IMR-90 (cell line): ENCODE data around the gene LIX1. TPM values are rescaled to one million over a fixed set of nuclear protein-coding genes. Genes with fewer than 3 reads are reported as not detected.

Experiments used
- ATAC-seq: fragments of 200-7000 bp; cut with Tn5 transposase; 2 replicates; pipeline ENCODE4 v1.9.1; 2020; ENCODE audit warnings: low read depth, mild to moderate bottlenecking, moderate library complexity
- BruUV-seq: library from RNA; stranded (reverse); fragments of 400-500 nt; replicated peaks from 2 replicates; lab custom pipeline; 2021; lab: Mats Ljungman, UMichigan
- CTCF ChIA-PET: fragments of 300-600 bp; formaldehyde crosslinking; extraction: SDS; loops from one replicate; lab custom pipeline; 2021; ENCODE audit warnings: antibody characterized with exemption; lab: Yijun Ruan, JAX
- POLR2A ChIA-PET: fragments of 300-600 bp; sonication (Branson Sonifier 250); formaldehyde crosslinking; loops from one replicate; lab custom pipeline; 2022; ENCODE audit warnings: antibody characterized with exemption; ENCODE audit not compliant: unreplicated experiment; lab: Charles Lee
- DNase-seq: peaks from one replicate; pipeline ENCODE4 v3.0.0; 2013
- H2AFZ ChIP-seq: replicated peaks from 2 replicates; pipeline ENCODE3; 2013; ENCODE audit warnings: low read length, mild to moderate bottlenecking; ENCODE audit not compliant: poor library complexity
- H2AK5ac ChIP-seq: 2 replicates; pipeline ENCODE4 v1.6.1; 2013; ENCODE audit warnings: low read depth, low read length, inconsistent platforms
- H2AK9ac ChIP-seq: replicated peaks from 2 replicates; pipeline ENCODE3; 2013; ENCODE audit warnings: mild to moderate bottlenecking, low read depth, low read length, moderate library complexity; ENCODE audit not compliant: poor library complexity
- H2BK120ac ChIP-seq: 2 replicates; pipeline ENCODE4 v1.6.1; 2013; ENCODE audit warnings: low read depth, low read length, inconsistent platforms
- H2BK15ac ChIP-seq: 3 replicates; pipeline ENCODE4 v1.6.1; 2013; ENCODE audit warnings: low read depth, low read length, inconsistent platforms
- H2BK20ac ChIP-seq: 2 replicates; pipeline ENCODE4 v1.6.1; 2013; ENCODE audit warnings: low read depth, mild to moderate bottlenecking, inconsistent platforms, low read length, moderate library complexity
- H2BK5ac ChIP-seq: 2 replicates; pipeline ENCODE4 v1.6.1; 2013; ENCODE audit warnings: mild to moderate bottlenecking, low read depth, low read length, inconsistent platforms; ENCODE audit not compliant: poor library complexity, severe bottlenecking
- H3K14ac ChIP-seq: replicated peaks from 2 replicates; pipeline ENCODE4 v1.6.1; 2013; ENCODE audit warnings: low read depth, low read length, inconsistent platforms
- H3K18ac ChIP-seq: 2 replicates; pipeline ENCODE4 v1.6.1; 2013; ENCODE audit warnings: low read depth, low read length, control low read depth
- H3K23ac ChIP-seq: 2 replicates; pipeline ENCODE4 v1.6.1; 2013; ENCODE audit warnings: low read depth, low read length, inconsistent platforms
- H3K27ac ChIP-seq: 2 replicates; pipeline ENCODE4 v1.5.1; 2013; ENCODE audit warnings: mild to moderate bottlenecking, control low read depth, low read length; ENCODE audit not compliant: insufficient read depth
- H3K27me3 ChIP-seq: 2 replicates; pipeline ENCODE4 v1.6.1; 2013; ENCODE audit warnings: low read length; ENCODE audit not compliant: control insufficient read depth, insufficient read depth
- H3K36me3 ChIP-seq: 2 replicates; pipeline ENCODE4 v1.6.1; 2013; ENCODE audit warnings: low read length, mixed read lengths; ENCODE audit not compliant: control insufficient read depth, insufficient read depth
- H3K4ac ChIP-seq: 2 replicates; pipeline ENCODE4 v1.6.1; 2013; ENCODE audit warnings: low read depth, low read length, inconsistent platforms
- H3K4me1 ChIP-seq: 2 replicates; pipeline ENCODE4 v1.6.1; 2013; ENCODE audit warnings: low read length, mixed read lengths; ENCODE audit not compliant: control insufficient read depth, insufficient read depth
- H3K4me2 ChIP-seq: 2 replicates; pipeline ENCODE4 v1.6.1; 2013; ENCODE audit warnings: low read depth, mild to moderate bottlenecking, control low read depth, low read length, moderate library complexity
- H3K4me3 ChIP-seq: 2 replicates; pipeline ENCODE4 v1.5.1; 2013; ENCODE audit warnings: low read depth, mild to moderate bottlenecking, control low read depth, low read length, moderate library complexity; ENCODE audit not compliant: insufficient read depth
- H3K56ac ChIP-seq: 2 replicates; pipeline ENCODE4 v1.6.1; 2013; ENCODE audit warnings: low read length, inconsistent platforms; ENCODE audit not compliant: insufficient read depth; ENCODE audit errors: extremely low read depth
- H3K79me1 ChIP-seq, 2 experiments: 2 replicates each; pipeline ENCODE4 v1.6.1; 2013; ENCODE audit warnings: low read length in 2 of 2, inconsistent platforms in 1 of 2, low read depth in 1 of 2
- H3K9ac ChIP-seq: 2 replicates; pipeline ENCODE4 v1.6.1; 2013; ENCODE audit warnings: low read depth, low read length, control low read depth
- H3K9me1 ChIP-seq: 2 replicates; pipeline ENCODE4 v1.6.1; 2013; ENCODE audit warnings: low read length, inconsistent platforms; ENCODE audit not compliant: insufficient read depth
- H3K9me3 ChIP-seq: 2 replicates; pipeline ENCODE4 v1.6.1; 2013; ENCODE audit warnings: low read length; ENCODE audit not compliant: control insufficient read depth, insufficient read depth
- H4K20me1 ChIP-seq: 2 replicates; pipeline ENCODE4 v1.6.1; 2013; ENCODE audit warnings: low read length, inconsistent platforms; ENCODE audit not compliant: insufficient read depth
- H4K5ac ChIP-seq: 2 replicates; pipeline ENCODE4 v1.6.1; 2013; ENCODE audit warnings: mild to moderate bottlenecking, low read depth, low read length, control low read depth
- H4K8ac ChIP-seq, 2 experiments: 2 replicates each; pipeline ENCODE4 v1.6.1; 2013; ENCODE audit warnings: low read depth in 2 of 2, low read length in 2 of 2, control low read depth in 1 of 2, inconsistent platforms in 1 of 2
- H4K91ac ChIP-seq: 2 replicates; pipeline ENCODE4 v1.6.1; 2013; ENCODE audit warnings: low read depth, low read length, inconsistent platforms; ENCODE audit not compliant: insufficient read depth
- BHLHE40 ChIP-seq: fragments of 150-350 bp; IDR thresholded peaks from 2 replicates; pipeline ENCODE4 v1.6.1; 2016; ENCODE audit warnings: mild to moderate bottlenecking, low read depth, low read length
- CEBPB ChIP-seq: IDR thresholded peaks from 2 replicates; pipeline ENCODE4 v1.6.1; 2012; ENCODE audit warnings: low read depth, low read length, improper control_type of control experiment
- CHD1 ChIP-seq: IDR thresholded peaks from 2 replicates; pipeline ENCODE4 v1.6.1; 2012; ENCODE audit warnings: low read depth, low read length, improper control_type of control experiment
- CTCF ChIP-seq: conservative IDR thresholded peaks from 2 replicates; pipeline ENCODE4 v1.5.1; 2012; ENCODE audit warnings: mild to moderate bottlenecking, low read depth, low read length, improper control_type of control experiment
- ELK1 ChIP-seq: fragments of 150-350 bp; IDR thresholded peaks from 2 replicates; pipeline ENCODE4 v1.6.1; 2016; ENCODE audit warnings: low read depth, mild to moderate bottlenecking, low read length, moderate library complexity, borderline replicate concordance
- FOS ChIP-seq: fragments of 150-350 bp; IDR thresholded peaks from 2 replicates; pipeline ENCODE4 v1.6.1; 2016; ENCODE audit warnings: low read depth, low read length
- MAFK ChIP-seq: IDR thresholded peaks from 2 replicates; pipeline ENCODE4 v1.6.1; 2012; ENCODE audit warnings: low read depth, low read length, improper control_type of control experiment
- MAZ ChIP-seq: IDR thresholded peaks from 2 replicates; pipeline ENCODE4 v1.6.1; 2012; ENCODE audit warnings: low read depth, mild to moderate bottlenecking, low read length, improper control_type of control experiment, moderate library complexity, borderline replicate concordance
- MXI1 ChIP-seq: IDR thresholded peaks from 2 replicates; pipeline ENCODE4 v1.6.1; 2012; ENCODE audit warnings: low read depth, mild to moderate bottlenecking, low read length, moderate library complexity, borderline replicate concordance
- NFE2L2 ChIP-seq: fragments of 150-350 bp; IDR thresholded peaks from 2 replicates; pipeline ENCODE4 v1.6.1; 2016; ENCODE audit warnings: low read depth, mild to moderate bottlenecking, low read length
- POLR2A ChIP-seq: IDR thresholded peaks from 2 replicates; pipeline ENCODE4 v1.6.1; 2012; ENCODE audit warnings: mild to moderate bottlenecking, low read depth, low read length
- RAD21 ChIP-seq: IDR thresholded peaks from 2 replicates; pipeline ENCODE4 v1.6.1; 2012; ENCODE audit warnings: low read length, improper control_type of control experiment
- RCOR1 ChIP-seq: IDR thresholded peaks from 2 replicates; pipeline ENCODE4 v1.6.1; 2012; ENCODE audit warnings: mild to moderate bottlenecking, low read length, improper control_type of control experiment; ENCODE audit not compliant: insufficient replicate concordance
- RFX5 ChIP-seq: IDR thresholded peaks from 2 replicates; pipeline ENCODE4 v1.8.0; 2012; ENCODE audit warnings: low read depth, mild to moderate bottlenecking, low read length, moderate library complexity
- SMC3 ChIP-seq: fragments of 150-350 bp; IDR thresholded peaks from 2 replicates; pipeline ENCODE4 v1.6.1; 2016; ENCODE audit warnings: low read depth, mild to moderate bottlenecking, antibody characterized with exemption, low read length, moderate library complexity
- USF2 ChIP-seq: fragments of 150-350 bp; IDR thresholded peaks from 2 replicates; pipeline ENCODE4 v1.6.1; 2017; ENCODE audit warnings: mild to moderate bottlenecking, antibody characterized with exemption, low read length, low read depth
- WGBS, 2 experiments: methylation state at CpG; one replicate each; pipeline versions ENCODE4 v1.1.5 to v1.1.7; 2013; ENCODE audit warnings: missing lambda C conversion rate in 2 of 2; ENCODE audit not compliant: insufficient read length in 1 of 2; ENCODE audit errors: extremely low coverage in 2 of 2; 5-methylcytosine and 5-hydroxymethylcytosine counted together
- dilution Hi-C: fragments of 300-500 bp; cut with HindIII; formaldehyde crosslinking; loops from one replicate; pipeline ENCODE4 v1.14.3; 2018; ENCODE audit warnings: low sequenced_read_pairs; ENCODE audit not compliant: unreplicated experiment
- in situ Hi-C: fragments of 300-500 bp; cut with MboI; formaldehyde crosslinking; loops from 3 replicates; pipeline ENCODE4 v1.14.3; 2019; ENCODE audit warnings: low sequenced_read_pairs, inconsistent platforms, mixed read lengths
- intact Hi-C: fragments of 100-400 bp; cut with micrococcal nuclease; formaldehyde crosslinking; loops from 2 replicates; pipeline ENCODE4 v1.10.0; 2022
- polyA plus RNA-seq, 3 experiments: library from polyadenylated mRNA; depleted of rRNA; stranded (reverse); fragments of >200 nt; gene quantifications; 2 replicates each; pipeline ENCODE4 v1.2.3, GENCODE V29; 2012; ENCODE audit warnings: low replicate concordance in 1 of 3
- total RNA-seq: library from RNA; depleted of rRNA; stranded (reverse); fragments of >200 nt; gene quantifications from 2 replicates; pipeline ENCODE4 v1.2.3, GENCODE V29; 2012

Gene LIX1
- total and polyA plus RNA-seq, 2 of the 4 experiments (the other 2 are of a cell fraction), result not detected

- Histone ChIP-seq H2AFZ (peak overlapping the region; percentile 54), H4K91ac (no peak overlapping the region), H3K27me3 (peaks cover 14% of the 10 kb centered on the region), H3K79me1 (no peaks in the 10 kb centered on the region), H3K18ac (no peak overlapping the region), H4K5ac (no peak overlapping the region), H3K4me1 (peaks cover 4% of the 10 kb centered on the region; the same call in 1 of the 2 replicates), H2BK5ac (no peak overlapping the region), H4K8ac (no peak overlapping the region), H3K56ac (no peak overlapping the region), H2BK120ac (no peak overlapping the region), H2AK9ac (no peak overlapping the region), H2BK15ac (no peak overlapping the region), H3K4ac (no peak overlapping the region), H2AK5ac (no peak overlapping the region), H4K20me1 (no peaks in the 10 kb centered on the region), H3K27ac (no peak overlapping the region), H3K4me3 (no peak overlapping the region), H3K36me3 (no peaks in the 10 kb centered on the region), H3K14ac (no peak overlapping the region), H3K9ac (no peak overlapping the region), H3K23ac (no peak overlapping the region), H3K9me3 (no peaks in the 10 kb centered on the region), H3K4me2 (peak overlapping the region; percentile 57; the same call in 1 of the 2 replicates), H2BK20ac (no peak overlapping the region), H3K9me1 (peaks cover 3% of the 10 kb centered on the region; the same call in 1 of the 2 replicates)
- ATAC-seq, result no peak
- dilution Hi-C loops (no loop called here), in situ Hi-C loops (no loop called here), intact Hi-C loops (no loop called here)
- WGBS, 2 experiments, result no CpG with 5 or more reads among the region's 5 CpGs
- ChIA-PET CTCF (no interaction called here), POLR2A (no interaction called here)
- no TSS peak for BruUV-seq
- TF ChIP-seq ELK1 (no peak), POLR2A (no peak), CTCF (no peak), RFX5 (no peak), SMC3 (no peak), USF2 (no peak), RCOR1 (no peak), BHLHE40 (no peak), FOS (no peak), MAZ (no peak), RAD21 (no peak), MAFK (no peak), CEBPB (no peak), MXI1 (no peak), CHD1 (no peak), NFE2L2 (no peak)
- no peak for DNase-seq
Observed at GRCh38 chr5:97098922-97099321, 43.5 kb downstream of the LIX1 start.
